Astrocyte of the cerebellum (primary cell): ENCODE results near the gene WDR36.

Source experiments
- DNase-seq: peaks from one replicate; pipeline ENCODE4 v3.0.0-alpha.2; 2011; ENCODE audit warnings: low read depth
- H3K4me3 ChIP-seq: 2 replicates; pipeline ENCODE4 v1.5.1; 2011; ENCODE audit warnings: mild to moderate bottlenecking, low read depth, low read length, moderate library complexity
- in situ Hi-C: cut with HindIII; loops from 2 replicates; pipeline ENCODE4 v1.10.0; 2017; ENCODE audit warnings: low sequenced_read_pairs
- TF ChIP-seq, protein P1 (sequence below): IDR thresholded peaks from 2 replicates; pipeline ENCODE4 v1.5.1; 2012; ENCODE audit warnings: low read length, low read depth, moderate library complexity, mild to moderate bottlenecking; ENCODE audit errors: missing control alignments

Gene WDR36

DNA sequence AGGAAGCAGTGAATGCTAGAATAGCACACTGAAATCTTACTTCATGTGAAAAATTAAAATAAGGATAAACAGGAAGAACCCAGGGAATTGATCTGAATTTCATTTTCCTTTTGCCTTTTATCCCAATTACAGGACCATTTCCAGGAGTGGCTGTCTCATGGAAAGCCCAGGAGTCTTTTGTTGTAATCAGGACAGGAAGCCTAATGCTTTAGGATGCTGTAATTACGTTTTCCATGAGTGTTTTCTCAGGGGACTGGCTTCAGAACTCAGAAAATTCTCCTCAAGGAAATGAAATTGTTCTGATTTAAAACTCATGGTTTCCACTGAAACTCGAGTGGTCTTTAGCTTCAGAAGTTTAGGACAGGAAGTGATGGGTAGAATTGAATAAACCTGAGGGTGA is 75.4 kb downstream of the WDR36 start:
- no peak overlapping the region for H3K4me3 ChIP-seq
- no peak for DNase-seq
- in situ Hi-C loops: no loop called here
- TF ChIP-seq, protein P1, sequence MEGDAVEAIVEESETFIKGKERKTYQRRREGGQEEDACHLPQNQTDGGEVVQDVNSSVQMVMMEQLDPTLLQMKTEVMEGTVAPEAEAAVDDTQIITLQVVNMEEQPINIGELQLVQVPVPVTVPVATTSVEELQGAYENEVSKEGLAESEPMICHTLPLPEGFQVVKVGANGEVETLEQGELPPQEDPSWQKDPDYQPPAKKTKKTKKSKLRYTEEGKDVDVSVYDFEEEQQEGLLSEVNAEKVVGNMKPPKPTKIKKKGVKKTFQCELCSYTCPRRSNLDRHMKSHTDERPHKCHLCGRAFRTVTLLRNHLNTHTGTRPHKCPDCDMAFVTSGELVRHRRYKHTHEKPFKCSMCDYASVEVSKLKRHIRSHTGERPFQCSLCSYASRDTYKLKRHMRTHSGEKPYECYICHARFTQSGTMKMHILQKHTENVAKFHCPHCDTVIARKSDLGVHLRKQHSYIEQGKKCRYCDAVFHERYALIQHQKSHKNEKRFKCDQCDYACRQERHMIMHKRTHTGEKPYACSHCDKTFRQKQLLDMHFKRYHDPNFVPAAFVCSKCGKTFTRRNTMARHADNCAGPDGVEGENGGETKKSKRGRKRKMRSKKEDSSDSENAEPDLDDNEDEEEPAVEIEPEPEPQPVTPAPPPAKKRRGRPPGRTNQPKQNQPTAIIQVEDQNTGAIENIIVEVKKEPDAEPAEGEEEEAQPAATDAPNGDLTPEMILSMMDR: no peak

DNA sequence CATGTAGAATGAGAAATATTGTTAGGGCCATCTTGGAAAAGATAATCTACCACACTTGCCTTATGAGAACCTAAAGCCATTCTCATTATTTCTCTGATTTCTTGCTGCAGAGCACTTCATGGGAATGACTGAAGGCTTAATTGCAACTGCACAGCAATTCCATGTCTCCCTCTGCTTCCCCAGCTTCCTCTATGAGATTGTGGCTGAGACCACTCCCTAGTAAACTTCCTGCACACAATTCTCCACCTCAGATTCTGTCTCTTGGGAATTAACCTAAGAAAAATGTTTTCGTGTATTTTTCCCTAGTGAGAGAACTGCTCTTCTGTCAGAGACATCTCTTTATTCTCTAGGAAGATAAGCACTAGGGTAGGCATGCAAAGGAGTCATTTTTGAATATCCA is 76.5 kb downstream of the WDR36 start:
- DNase-seq: no peak
- H3K4me3 ChIP-seq: no peak overlapping the region
- TF ChIP-seq, protein P1: no peak
- in situ Hi-C loops: no loop called here

DNA sequence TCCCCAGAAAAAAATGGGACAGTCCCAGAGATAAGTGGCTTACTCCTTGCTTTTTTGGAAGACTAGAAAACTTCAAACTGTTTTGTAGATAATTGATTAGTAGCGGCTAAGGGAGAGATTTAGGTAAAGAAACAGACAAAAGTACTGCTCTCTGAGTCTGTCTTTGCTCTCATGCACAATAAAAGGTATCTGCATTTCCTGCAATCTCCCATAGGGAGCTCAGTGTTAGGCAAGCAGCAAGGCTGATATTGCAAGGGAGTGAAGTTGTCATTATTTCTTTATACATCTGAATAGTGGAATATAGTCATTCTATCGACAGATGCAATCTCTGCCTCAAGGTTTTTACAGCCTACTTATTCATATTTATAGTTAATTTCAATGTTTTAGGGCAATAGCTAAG is 77.1 kb downstream of the WDR36 start:
- TF ChIP-seq, protein P1: no peak
- in situ Hi-C loops: no loop called here
- no peak overlapping the region for H3K4me3 ChIP-seq
- no peak for DNase-seq

DNA sequence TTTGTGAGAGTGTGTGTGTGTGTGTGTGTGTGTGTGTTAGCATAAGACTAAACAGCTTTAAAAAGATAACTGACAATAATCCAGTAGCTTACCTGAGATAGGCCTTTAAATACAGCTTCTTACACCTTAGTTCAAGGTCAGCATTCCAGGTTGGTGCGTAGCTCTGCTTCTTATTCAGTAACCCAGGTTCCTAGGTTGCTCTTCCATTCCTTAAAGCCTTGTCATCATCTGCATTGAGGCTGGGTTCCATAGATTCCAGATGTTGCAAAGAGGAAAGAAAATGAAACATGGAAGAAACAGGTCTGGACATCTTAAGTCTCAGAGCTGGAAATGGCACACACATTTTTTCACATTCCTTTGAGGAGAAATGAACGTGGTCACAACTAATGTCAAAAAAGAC is 78.1 kb downstream of the WDR36 start:
- H3K4me3 ChIP-seq: no peak overlapping the region
- TF ChIP-seq, protein P1: no peak
- no peak for DNase-seq
- in situ Hi-C loops: no loop called here

DNA sequence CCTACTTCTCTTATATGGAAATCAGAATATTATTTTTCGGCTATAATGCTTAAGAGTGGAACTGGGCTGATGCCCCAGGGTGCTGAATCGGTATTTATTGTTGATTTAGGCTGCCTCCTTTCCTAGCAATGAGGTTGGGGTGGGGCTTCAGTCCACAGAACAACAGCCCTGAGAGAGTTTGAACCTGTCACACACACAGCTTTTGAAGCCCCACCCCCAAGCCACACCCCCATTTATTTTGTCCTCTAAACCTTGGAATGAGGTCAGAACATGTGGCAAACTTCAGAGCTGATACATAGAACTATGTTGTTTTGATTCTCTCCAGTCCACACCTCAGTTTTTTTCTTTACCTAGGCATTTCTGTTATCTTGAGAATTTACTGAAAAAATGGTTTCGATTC is 80.4 kb downstream of the WDR36 start:
- no peak for DNase-seq

DNA sequence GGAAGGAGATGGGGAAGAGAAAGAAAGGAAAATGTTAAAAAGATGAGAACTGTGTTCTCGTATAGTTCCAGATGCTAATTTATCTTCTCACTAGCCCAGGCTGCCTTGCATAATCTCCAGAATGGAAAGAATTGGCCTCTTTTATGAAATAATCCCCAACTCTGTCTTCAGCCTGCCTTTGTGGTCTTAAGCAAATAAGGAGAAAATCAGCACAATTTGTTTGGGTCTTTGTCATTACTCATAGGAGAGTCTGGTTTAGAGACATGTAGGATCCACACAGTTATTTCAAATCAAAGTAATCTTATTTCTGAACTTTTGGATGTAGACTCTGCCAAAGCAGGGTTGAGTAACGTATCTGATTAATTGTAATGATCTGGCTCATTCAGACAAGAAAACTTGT is 81.3 kb downstream of the WDR36 start:
- in situ Hi-C loops: no loop called here
- no peak overlapping the region for H3K4me3 ChIP-seq
- TF ChIP-seq, protein P1: no peak
- no peak for DNase-seq

More for the DNA sequence above, 80.4 kb downstream of the WDR36 start:
- no peak overlapping the region for H3K4me3 ChIP-seq
- TF ChIP-seq, protein P1: no peak
- in situ Hi-C loops: no loop called here
